GM12878 (cell line): ENCODE measurements around the gene MYCN. TPM values are rescaled to one million over a fixed set of nuclear protein-coding genes. Genes with fewer than 3 reads are reported as not detected.

Experiments used
- ATAC-seq: fragments of 200-7000 bp; cut with Tn5 transposase; 3 replicates; pipeline ENCODE4 v1.9.1; 2020; ENCODE audit warnings: mild to moderate bottlenecking, moderate library complexity
- BruUV-seq: library from RNA; stranded (reverse); fragments of 400-500 nt; replicated peaks from 2 replicates; lab custom pipeline; 2021; lab: Mats Ljungman, UMichigan
- CTCF ChIA-PET: fragments of 300-600 bp; sonication (Branson Sonifier 250); formaldehyde crosslinking; extraction: SDS; loops from one replicate; lab custom pipeline; 2021; ENCODE audit warnings: inconsistent platforms; lab: Yijun Ruan, JAX
- POLR2A ChIA-PET: fragments of 350-600 bp; formaldehyde crosslinking; extraction: SDS; loops from one replicate; lab custom pipeline; 2021; ENCODE audit warnings: inconsistent platforms; lab: Charles Lee
- RAD21 ChIA-PET: fragments of 300-600 bp; sonication (Branson Sonifier 250); formaldehyde crosslinking; loops from one replicate; lab custom pipeline; 2023; ENCODE audit warnings: antibody characterized with exemption; ENCODE audit not compliant: unreplicated experiment; lab: Charles Lee
- SMC1A ChIA-PET: fragments of 300-600 bp; sonication (Branson Sonifier 250); formaldehyde crosslinking; loops from one replicate; lab custom pipeline; 2023; ENCODE audit not compliant: unreplicated experiment, uncharacterized antibody; lab: Charles Lee
- DNase-seq: peaks from one replicate; pipeline ENCODE4 v3.0.0-alpha.2; 2011; ENCODE audit warnings: low read depth, low spot score
- FAIRE-seq: peaks from 3 replicates; lab custom pipeline; 2011; peaks lifted over from hg19 to GRCh38; lab: Jason Lieb, UNC
- H2AFZ ChIP-seq: 2 replicates; pipeline ENCODE4 v1.6.0; 2011; ENCODE audit warnings: low read depth, low read length, control low read depth; ENCODE audit not compliant: control insufficient read depth
- H3K27ac ChIP-seq: 2 replicates; pipeline ENCODE4 v1.5.1; 2011; ENCODE audit warnings: control low read depth; ENCODE audit not compliant: control insufficient read depth, insufficient read depth
- H3K27me3 ChIP-seq, 2 experiments: replicated peaks in 1 of 2; 2 replicates each; pipeline versions ENCODE4 v1.6.0 to v1.6.1; 2011; ENCODE audit warnings: low read length in 1 of 2; ENCODE audit not compliant: control insufficient read depth in 2 of 2, insufficient read depth in 2 of 2
- H3K36me3 ChIP-seq, 2 experiments: 2 replicates each; pipeline ENCODE4 v1.5.1; 2011; ENCODE audit warnings: low read length in 1 of 2; ENCODE audit not compliant: control insufficient read depth in 2 of 2, insufficient read depth in 2 of 2
- H3K4me1 ChIP-seq: 2 replicates; pipeline ENCODE4 v1.6.1; 2011; ENCODE audit warnings: mild to moderate bottlenecking, low read length, moderate library complexity, mixed read lengths; ENCODE audit not compliant: control insufficient read depth, insufficient read depth
- H3K4me2 ChIP-seq: 2 replicates; pipeline ENCODE4 v1.6.0; 2011; ENCODE audit warnings: control low read depth; ENCODE audit not compliant: control insufficient read depth, insufficient read depth
- H3K4me3 ChIP-seq: fragments of 200-600 bp; sonication (generic); 2 replicates; pipeline ENCODE4 v1.5.1; 2016
- H3K79me2 ChIP-seq: 2 replicates; pipeline ENCODE4 v1.6.0; 2011; ENCODE audit warnings: low read length; ENCODE audit not compliant: control insufficient read depth, insufficient read depth
- H3K9ac ChIP-seq: 2 replicates; pipeline ENCODE4 v1.8.0; 2011; ENCODE audit warnings: low read length, control low read depth, mixed read lengths; ENCODE audit not compliant: control insufficient read depth, insufficient read depth
- H3K9me3 ChIP-seq: replicated peaks from 3 replicates; pipeline ENCODE4 v1.5.1; 2011; ENCODE audit warnings: mild to moderate bottlenecking, low read length; ENCODE audit not compliant: control insufficient read depth, insufficient read depth
- H4K20me1 ChIP-seq: 2 replicates; pipeline ENCODE4 v1.6.0; 2011; ENCODE audit not compliant: control insufficient read depth, insufficient read depth
- BCL11A ChIP-seq: IDR thresholded peaks from 2 replicates; pipeline ENCODE4 v1.6.1; 2011; ENCODE audit warnings: low read depth, low read length
- CBFB ChIP-seq: IDR thresholded peaks from 2 replicates; pipeline ENCODE4 v1.6.1; 2016; ENCODE audit warnings: antibody characterized with exemption, low read depth
- EP300 ChIP-seq, 2 experiments: fragments of 150-350 bp in 1 of 2; IDR thresholded peaks; 2 replicates each; pipeline ENCODE4 v1.6.1; 2011 to 2012; ENCODE audit warnings: low read depth in 2 of 2, low read length in 2 of 2, borderline replicate concordance in 1 of 2, improper control_type of control experiment in 1 of 2, inconsistent platforms in 1 of 2; ENCODE audit not compliant: control insufficient read depth in 1 of 2
- KDM1A ChIP-seq: fragments of 200-600 bp; sonication (generic); IDR thresholded peaks from 2 replicates; pipeline ENCODE4 v1.6.1; 2016; ENCODE audit warnings: borderline replicate concordance
- MEF2B ChIP-seq: fragments of 450-650 bp; IDR thresholded peaks from 2 replicates; pipeline ENCODE4 v1.6.1; 2018; ENCODE audit warnings: mild to moderate bottlenecking, moderate library complexity; ENCODE audit not compliant: partially characterized antibody, poor library complexity, severe bottlenecking
- NRF1 ChIP-seq: conservative IDR thresholded peaks from 2 replicates; pipeline ENCODE4 v1.6.1; 2011; ENCODE audit warnings: mild to moderate bottlenecking, low read depth, low read length, improper control_type of control experiment
- RELA ChIP-seq: fragments of 450-650 bp; IDR thresholded peaks from 2 replicates; pipeline ENCODE4 v1.8.0; 2014; ENCODE audit warnings: borderline replicate concordance; ENCODE audit not compliant: partially characterized antibody
- SREBF1 ChIP-seq: IDR thresholded peaks from 2 replicates; pipeline ENCODE4 v1.6.1; 2012; ENCODE audit warnings: mild to moderate bottlenecking, low read length
- ZNF622 ChIP-seq: fragments of 450-650 bp; IDR thresholded peaks from 2 replicates; pipeline ENCODE4 v1.6.1; 2017; ENCODE audit warnings: mild to moderate bottlenecking, inconsistent platforms
- WGBS: methylation state at CpG from one replicate; pipeline ENCODE4 v1.1.6; 2016; ENCODE audit warnings: low lambda C conversion rate; ENCODE audit not compliant: insufficient replicate concordance, insufficient coverage; ENCODE audit errors: missing lambda C conversion rate; 5-methylcytosine and 5-hydroxymethylcytosine counted together
- in situ Hi-C: fragments of 300-500 bp; cut with MboI; formaldehyde crosslinking; loops from 9 replicates; pipeline ENCODE4 v1.14.3; 2018; ENCODE audit warnings: mixed read lengths
- intact Hi-C: fragments of 100-400 bp; cut with micrococcal nuclease; formaldehyde crosslinking; loops from one replicate; pipeline ENCODE4 v1.14.2; 2022; ENCODE audit not compliant: unreplicated experiment
- polyA plus RNA-seq, 11 experiments: library from polyadenylated mRNA; depleted of rRNA in 4 of 11; unstranded in 6 of 11; stranded (reverse) in 5 of 11; fragments of >200 nt; fragmentation: Nextera tagmentation in 4 of 11; fragmentation: Illumina TruSeq in 1 of 11; extraction: Ambion mirVana in 4 of 11; extraction: Trizol in 1 of 11; gene quantifications; 1 replicate in 1 of 11; 2 replicates in 10 of 11; pipeline versions ENCODE4 v1.2.1 to v1.2.3, GENCODE V29; 2011 to 2016; ENCODE audit warnings: inconsistent platforms in 2 of 11, missing spikeins in 2 of 11, low read depth in 1 of 11
- total RNA-seq, 4 experiments: library from RNA; depleted of rRNA in 3 of 4; stranded (reverse); fragments of >200 nt in 3 of 4; fragmentation: Illumina TruSeq in 1 of 4; extraction: Trizol in 1 of 4; gene quantifications; 2 replicates each; pipeline versions ENCODE4 v1.2.1 to v1.2.3, GENCODE V29; 2013 to 2021
- TF ChIP-seq, protein P1 (sequence below), 3 experiments: IDR thresholded peaks in 2 of 3; conservative IDR thresholded peaks in 1 of 3; 2 replicates each; pipeline ENCODE4 v1.5.1; 2011; ENCODE audit warnings: low read depth in 3 of 3, low read length in 3 of 3, mild to moderate bottlenecking in 3 of 3, control low read depth in 2 of 3, moderate library complexity in 2 of 3, inconsistent platforms in 1 of 3, mixed read lengths in 1 of 3; ENCODE audit not compliant: control insufficient read depth in 2 of 3, insufficient read depth in 1 of 3; ENCODE audit errors: extremely low read depth in 1 of 3
- TF ChIP-seq, protein P2 (sequence below): IDR thresholded peaks from 2 replicates; pipeline ENCODE4 v1.6.1; 2012; ENCODE audit warnings: low read depth, low read length, improper control_type of control experiment
- TF ChIP-seq, protein P3 (sequence below): fragments of 450-650 bp; IDR thresholded peaks from 2 replicates; pipeline ENCODE4 v1.6.1; 2017; ENCODE audit warnings: mild to moderate bottlenecking, moderate library complexity

MYCN gene
- total and polyA plus RNA-seq, 10 of the 15 experiments (the other 5 are each of a cell fraction or from before 2014, with no cell fraction given): not detected

DNA sequence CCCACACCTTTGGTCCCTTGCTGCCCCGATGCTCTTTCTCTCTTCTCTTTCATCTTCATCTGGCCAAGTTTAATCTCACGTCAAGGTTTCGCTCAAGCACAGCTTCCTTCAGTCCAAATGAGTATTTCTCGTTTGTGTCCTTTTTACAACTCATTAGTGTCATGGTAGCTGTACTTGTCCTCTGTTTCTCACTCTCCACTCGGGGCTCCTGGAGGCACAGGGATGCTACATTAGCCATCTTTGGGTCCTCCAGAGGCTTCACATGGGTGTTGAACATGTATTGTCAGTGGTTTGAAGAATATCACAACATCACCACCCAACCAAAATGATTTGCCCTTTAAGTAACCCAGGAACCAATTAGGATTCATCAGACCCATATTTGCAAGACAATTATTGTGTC, 30.4 kb downstream of the MYCN start:
- Histone ChIP-seq H3K27me3 (no peaks in the 10 kb centered on the region), H2AFZ (no peak overlapping the region), H3K79me2 (no peaks in the 10 kb centered on the region), H3K36me3 (no peaks in the 10 kb centered on the region), H3K4me1 (no peaks in the 10 kb centered on the region), H3K27ac (no peak overlapping the region), H3K9ac (no peak overlapping the region), H4K20me1 (no peaks in the 10 kb centered on the region), H3K4me3 (no peak overlapping the region), H3K9me3 (no peaks in the 10 kb centered on the region), H3K4me2 (no peak overlapping the region)
- intact Hi-C loops (no loop called here), in situ Hi-C loops (no loop called here)
- FAIRE-seq: no peak
- ChIA-PET CTCF (no interaction called here), POLR2A (no interaction called here), RAD21 (no interaction called here), SMC1A (no interaction called here)
- 10% methylated on average over 5 of the region's 5 CpGs for WGBS
- ATAC-seq: no peak
- BruUV-seq: no TSS peak
- no peak for DNase-seq
- TF ChIP-seq CBFB: no peak
- TF ChIP-seq KDM1A: no peak
- TF ChIP-seq, protein P1, sequence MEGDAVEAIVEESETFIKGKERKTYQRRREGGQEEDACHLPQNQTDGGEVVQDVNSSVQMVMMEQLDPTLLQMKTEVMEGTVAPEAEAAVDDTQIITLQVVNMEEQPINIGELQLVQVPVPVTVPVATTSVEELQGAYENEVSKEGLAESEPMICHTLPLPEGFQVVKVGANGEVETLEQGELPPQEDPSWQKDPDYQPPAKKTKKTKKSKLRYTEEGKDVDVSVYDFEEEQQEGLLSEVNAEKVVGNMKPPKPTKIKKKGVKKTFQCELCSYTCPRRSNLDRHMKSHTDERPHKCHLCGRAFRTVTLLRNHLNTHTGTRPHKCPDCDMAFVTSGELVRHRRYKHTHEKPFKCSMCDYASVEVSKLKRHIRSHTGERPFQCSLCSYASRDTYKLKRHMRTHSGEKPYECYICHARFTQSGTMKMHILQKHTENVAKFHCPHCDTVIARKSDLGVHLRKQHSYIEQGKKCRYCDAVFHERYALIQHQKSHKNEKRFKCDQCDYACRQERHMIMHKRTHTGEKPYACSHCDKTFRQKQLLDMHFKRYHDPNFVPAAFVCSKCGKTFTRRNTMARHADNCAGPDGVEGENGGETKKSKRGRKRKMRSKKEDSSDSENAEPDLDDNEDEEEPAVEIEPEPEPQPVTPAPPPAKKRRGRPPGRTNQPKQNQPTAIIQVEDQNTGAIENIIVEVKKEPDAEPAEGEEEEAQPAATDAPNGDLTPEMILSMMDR (IDR thresholded peaks at IDR 0.05 in 2 of 3, conservative IDR thresholded peaks at IDR 0.05 in 1 of 3; ENCODE audit: control insufficient read depth in 2 of 3, extremely low read depth in 1 of 3, insufficient read depth in 1 of 3, low read depth in 3 of 3, low read length in 3 of 3): no peak
- TF ChIP-seq BCL11A: no peak
- no peak for TF ChIP-seq EP300 (IDR thresholded peaks at IDR 0.05; ENCODE audit: borderline replicate concordance in 1 of 2, control insufficient read depth in 1 of 2, low read depth in 2 of 2, low read length in 2 of 2)
- TF ChIP-seq MEF2B: no peak
- no peak for TF ChIP-seq SREBF1
- TF ChIP-seq, protein P2, sequence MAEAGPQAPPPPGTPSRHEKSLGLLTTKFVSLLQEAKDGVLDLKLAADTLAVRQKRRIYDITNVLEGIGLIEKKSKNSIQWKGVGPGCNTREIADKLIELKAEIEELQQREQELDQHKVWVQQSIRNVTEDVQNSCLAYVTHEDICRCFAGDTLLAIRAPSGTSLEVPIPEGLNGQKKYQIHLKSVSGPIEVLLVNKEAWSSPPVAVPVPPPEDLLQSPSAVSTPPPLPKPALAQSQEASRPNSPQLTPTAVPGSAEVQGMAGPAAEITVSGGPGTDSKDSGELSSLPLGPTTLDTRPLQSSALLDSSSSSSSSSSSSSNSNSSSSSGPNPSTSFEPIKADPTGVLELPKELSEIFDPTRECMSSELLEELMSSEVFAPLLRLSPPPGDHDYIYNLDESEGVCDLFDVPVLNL: no peak
- TF ChIP-seq, protein P3, sequence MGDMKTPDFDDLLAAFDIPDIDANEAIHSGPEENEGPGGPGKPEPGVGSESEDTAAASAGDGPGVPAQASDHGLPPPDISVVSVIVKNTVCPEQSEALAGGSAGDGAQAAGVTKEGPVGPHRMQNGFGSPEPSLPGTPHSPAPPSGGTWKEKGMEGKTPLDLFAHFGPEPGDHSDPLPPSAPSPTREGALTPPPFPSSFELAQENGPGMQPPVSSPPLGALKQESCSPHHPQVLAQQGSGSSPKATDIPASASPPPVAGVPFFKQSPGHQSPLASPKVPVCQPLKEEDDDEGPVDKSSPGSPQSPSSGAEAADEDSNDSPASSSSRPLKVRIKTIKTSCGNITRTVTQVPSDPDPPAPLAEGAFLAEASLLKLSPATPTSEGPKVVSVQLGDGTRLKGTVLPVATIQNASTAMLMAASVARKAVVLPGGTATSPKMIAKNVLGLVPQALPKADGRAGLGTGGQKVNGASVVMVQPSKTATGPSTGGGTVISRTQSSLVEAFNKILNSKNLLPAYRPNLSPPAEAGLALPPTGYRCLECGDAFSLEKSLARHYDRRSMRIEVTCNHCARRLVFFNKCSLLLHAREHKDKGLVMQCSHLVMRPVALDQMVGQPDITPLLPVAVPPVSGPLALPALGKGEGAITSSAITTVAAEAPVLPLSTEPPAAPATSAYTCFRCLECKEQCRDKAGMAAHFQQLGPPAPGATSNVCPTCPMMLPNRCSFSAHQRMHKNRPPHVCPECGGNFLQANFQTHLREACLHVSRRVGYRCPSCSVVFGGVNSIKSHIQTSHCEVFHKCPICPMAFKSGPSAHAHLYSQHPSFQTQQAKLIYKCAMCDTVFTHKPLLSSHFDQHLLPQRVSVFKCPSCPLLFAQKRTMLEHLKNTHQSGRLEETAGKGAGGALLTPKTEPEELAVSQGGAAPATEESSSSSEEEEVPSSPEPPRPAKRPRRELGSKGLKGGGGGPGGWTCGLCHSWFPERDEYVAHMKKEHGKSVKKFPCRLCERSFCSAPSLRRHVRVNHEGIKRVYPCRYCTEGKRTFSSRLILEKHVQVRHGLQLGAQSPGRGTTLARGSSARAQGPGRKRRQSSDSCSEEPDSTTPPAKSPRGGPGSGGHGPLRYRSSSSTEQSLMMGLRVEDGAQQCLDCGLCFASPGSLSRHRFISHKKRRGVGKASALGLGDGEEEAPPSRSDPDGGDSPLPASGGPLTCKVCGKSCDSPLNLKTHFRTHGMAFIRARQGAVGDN: no peak
- no peak for TF ChIP-seq NRF1
- TF ChIP-seq RELA: no peak
- TF ChIP-seq ZNF622: no peak
